ENCODE results near the gene POU2F1. TPM values are rescaled to one million over a fixed set of nuclear protein-coding genes. Genes with fewer than 3 reads are reported as not detected.

The POU2F1 gene
- total RNA-seq, 1 experiment from 2014 or later = 11.6 TPM

DNA sequence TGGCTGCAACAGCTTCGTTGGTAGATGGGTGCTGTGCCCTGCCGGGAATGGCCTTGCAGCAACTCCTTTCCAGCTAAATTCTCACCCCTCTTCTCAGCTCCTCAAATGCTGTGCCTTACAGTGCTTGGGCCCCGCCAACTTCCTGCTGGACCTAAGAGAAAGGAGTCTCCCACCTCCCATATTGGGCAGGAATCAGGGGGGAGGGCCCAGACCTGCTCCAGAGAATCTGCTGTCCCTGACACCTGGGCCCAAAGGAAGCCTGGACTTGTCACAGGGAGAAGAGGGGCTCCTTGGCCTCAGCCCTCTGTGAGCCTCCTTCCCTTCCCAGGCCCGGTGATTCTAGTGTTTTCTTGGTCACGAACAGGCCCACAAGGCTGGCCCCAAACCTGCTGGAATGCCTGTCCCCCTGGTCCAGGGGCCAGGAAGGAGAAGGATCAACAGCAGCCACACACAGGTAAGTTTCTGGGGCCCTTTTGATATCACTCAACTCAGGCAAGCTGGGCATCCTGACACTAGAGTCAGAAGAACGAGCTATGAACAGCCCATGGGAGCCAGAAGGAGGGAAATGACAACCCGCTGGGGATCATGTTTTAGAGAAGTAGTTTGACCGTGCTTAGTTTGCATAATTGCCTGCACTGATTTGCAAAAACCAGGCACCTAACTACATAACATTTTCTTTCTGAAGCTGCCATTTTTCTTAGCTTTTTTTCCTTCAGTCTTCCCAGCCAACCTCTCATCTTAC lies 211.4 kb downstream of the POU2F1 start:
- POLR2A ChIA-PET = interaction anchor here (1.2 kb wide), 1 partner anchor 155 kb away, joined by 6 read pairs; no protein-coding TSS in a partner anchor
- TF ChIP-seq, protein P1, sequence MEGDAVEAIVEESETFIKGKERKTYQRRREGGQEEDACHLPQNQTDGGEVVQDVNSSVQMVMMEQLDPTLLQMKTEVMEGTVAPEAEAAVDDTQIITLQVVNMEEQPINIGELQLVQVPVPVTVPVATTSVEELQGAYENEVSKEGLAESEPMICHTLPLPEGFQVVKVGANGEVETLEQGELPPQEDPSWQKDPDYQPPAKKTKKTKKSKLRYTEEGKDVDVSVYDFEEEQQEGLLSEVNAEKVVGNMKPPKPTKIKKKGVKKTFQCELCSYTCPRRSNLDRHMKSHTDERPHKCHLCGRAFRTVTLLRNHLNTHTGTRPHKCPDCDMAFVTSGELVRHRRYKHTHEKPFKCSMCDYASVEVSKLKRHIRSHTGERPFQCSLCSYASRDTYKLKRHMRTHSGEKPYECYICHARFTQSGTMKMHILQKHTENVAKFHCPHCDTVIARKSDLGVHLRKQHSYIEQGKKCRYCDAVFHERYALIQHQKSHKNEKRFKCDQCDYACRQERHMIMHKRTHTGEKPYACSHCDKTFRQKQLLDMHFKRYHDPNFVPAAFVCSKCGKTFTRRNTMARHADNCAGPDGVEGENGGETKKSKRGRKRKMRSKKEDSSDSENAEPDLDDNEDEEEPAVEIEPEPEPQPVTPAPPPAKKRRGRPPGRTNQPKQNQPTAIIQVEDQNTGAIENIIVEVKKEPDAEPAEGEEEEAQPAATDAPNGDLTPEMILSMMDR (IDR thresholded peaks at IDR 0.05; ENCODE audit: unreplicated experiment) = no peak
- CTCF ChIA-PET = interaction anchor here (0.6 to 12.9 kb wide), 7 partner anchors 10 to 365 kb away, joined by 3 to 105 read pairs (median 3); no protein-coding TSS in a partner anchor
- H3K4me3 Mint-ChIP-seq (ENCODE audit: unreplicated experiment) = no peak overlapping the region
- H3K27me3 Mint-ChIP-seq (ENCODE audit: insufficient read depth, unreplicated experiment) = no peaks in the 10 kb centered on the region
- no TSS peak for BruUV-seq (replicated peaks)
- no peaks in the 10 kb centered on the region for H3K36me3 Mint-ChIP-seq (ENCODE audit: insufficient read depth, unreplicated experiment)
- intact Hi-C loops (cut with micrococcal nuclease) = no loop called here
- no peak overlapping the region for H3K27ac Mint-ChIP-seq (ENCODE audit: low read depth, unreplicated experiment)
- H3K4me1 Mint-ChIP-seq (ENCODE audit: insufficient read depth, unreplicated experiment) = no peaks in the 10 kb centered on the region
- DNase-seq (ENCODE audit: unreplicated experiment) = no peak
- H3K9me3 Mint-ChIP-seq (ENCODE audit: unreplicated experiment) = no peaks in the 10 kb centered on the region

DNA sequence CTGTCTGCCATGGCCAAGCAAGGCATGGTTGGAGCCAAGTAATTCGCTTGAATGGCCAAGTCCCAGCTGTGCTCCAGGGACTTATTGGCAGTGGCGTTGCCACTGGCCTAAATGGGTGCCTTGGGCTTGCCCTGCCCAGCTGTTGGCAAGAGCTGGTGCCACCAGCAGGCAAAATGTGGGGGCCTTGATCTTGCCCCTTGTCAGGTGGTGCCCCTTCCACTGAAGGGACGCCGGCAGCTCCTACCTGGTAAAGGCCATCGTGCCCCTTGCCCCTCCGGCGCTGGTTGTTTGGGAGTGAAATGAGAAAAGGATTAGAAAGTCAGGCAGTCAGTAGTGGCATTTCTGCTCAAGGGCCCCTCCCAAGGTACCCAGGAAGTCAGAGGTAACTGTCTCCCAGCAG lies 212.1 kb downstream of the POU2F1 start:
- no peaks in the 10 kb centered on the region for H3K27me3 Mint-ChIP-seq (ENCODE audit: insufficient read depth, unreplicated experiment)
- H3K4me1 Mint-ChIP-seq (ENCODE audit: insufficient read depth, unreplicated experiment) = no peaks in the 10 kb centered on the region
- TF ChIP-seq, protein P1 (IDR thresholded peaks at IDR 0.05; ENCODE audit: unreplicated experiment) = no peak
- ChIA-PET CTCF (interaction anchor here (1.0 to 12.9 kb wide), 3 partner anchors 8 to 100 kb away, joined by 3 to 105 read pairs (median 3); no protein-coding TSS in a partner anchor), POLR2A (no interaction called here)
- H3K4me3 Mint-ChIP-seq (ENCODE audit: unreplicated experiment) = no peak overlapping the region
- no TSS peak for BruUV-seq (replicated peaks)
- H3K9me3 Mint-ChIP-seq (ENCODE audit: unreplicated experiment) = no peaks in the 10 kb centered on the region
- DNase-seq (ENCODE audit: unreplicated experiment) = no peak
- no peaks in the 10 kb centered on the region for H3K36me3 Mint-ChIP-seq (ENCODE audit: insufficient read depth, unreplicated experiment)
- no peak overlapping the region for H3K27ac Mint-ChIP-seq (ENCODE audit: low read depth, unreplicated experiment)
- intact Hi-C loops (cut with micrococcal nuclease) = no loop called here

DNA sequence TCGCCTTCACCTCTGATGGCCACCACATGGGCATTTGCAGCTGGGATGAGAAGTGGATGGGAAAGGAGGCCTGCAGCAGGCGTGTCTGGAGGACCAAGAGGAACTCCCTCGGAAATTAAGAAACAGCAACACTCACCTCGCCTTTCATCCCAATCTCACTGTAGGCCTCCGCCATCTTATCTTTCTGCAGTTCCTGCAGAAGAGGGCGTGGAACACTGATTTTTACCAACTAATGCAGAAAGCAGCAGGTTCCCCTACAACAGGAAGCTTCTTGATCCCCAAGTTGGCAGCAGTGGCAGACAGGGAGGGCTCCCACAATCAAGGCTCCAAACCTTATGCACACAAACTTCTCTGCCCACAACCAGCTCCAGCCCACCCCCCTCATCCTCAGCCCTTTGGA lies 213.2 kb downstream of the POU2F1 start:
- ChIA-PET POLR2A (no interaction called here), CTCF (interaction anchor here (0.6 to 12.9 kb wide), 2 partner anchors 8 to 367 kb away, joined by 3 to 105 read pairs; no protein-coding TSS in a partner anchor)
- Mint-ChIP-seq H3K36me3 (ENCODE audit: insufficient read depth, unreplicated experiment) (no peaks in the 10 kb centered on the region), H3K4me1 (ENCODE audit: insufficient read depth, unreplicated experiment) (no peaks in the 10 kb centered on the region), H3K27ac (ENCODE audit: low read depth, unreplicated experiment) (no peak overlapping the region), H3K27me3 (ENCODE audit: insufficient read depth, unreplicated experiment) (peaks cover under 1% of the 10 kb centered on the region), H3K4me3 (ENCODE audit: unreplicated experiment) (no peak overlapping the region), H3K9me3 (ENCODE audit: unreplicated experiment) (no peaks in the 10 kb centered on the region)
- DNase-seq (ENCODE audit: unreplicated experiment) = no peak
- TF ChIP-seq, protein P1 (IDR thresholded peaks at IDR 0.05; ENCODE audit: unreplicated experiment) = no peak
- intact Hi-C loops (cut with micrococcal nuclease) = no loop called here
- BruUV-seq (replicated peaks) = no TSS peak

DNA sequence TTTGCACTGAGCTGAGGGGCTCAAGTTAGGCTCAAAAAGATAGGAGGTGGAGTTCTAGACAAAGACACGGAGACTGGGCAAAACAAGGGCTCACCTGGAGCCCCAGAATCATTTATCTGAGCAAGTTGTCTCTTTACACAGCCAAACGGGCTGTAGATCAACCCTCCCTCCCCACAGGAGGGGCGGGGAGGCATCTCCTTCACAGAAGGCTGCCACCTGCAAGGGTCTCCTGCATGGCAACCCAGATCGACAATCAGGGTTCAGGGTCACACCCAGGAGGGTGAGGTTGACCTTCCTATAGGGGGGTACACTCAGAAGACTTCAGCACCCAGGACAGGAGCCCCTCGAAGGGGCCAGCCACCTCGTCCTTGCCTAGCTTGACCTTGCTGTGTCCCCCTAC lies 213.6 kb downstream of the POU2F1 start:
- intact Hi-C loops (cut with micrococcal nuclease) = no loop called here

More for the DNA sequence above, 213.6 kb downstream of the POU2F1 start:
- no peak for DNase-seq (ENCODE audit: unreplicated experiment)
- H3K4me1 Mint-ChIP-seq (ENCODE audit: insufficient read depth, unreplicated experiment) = no peaks in the 10 kb centered on the region
- no peak overlapping the region for H3K4me3 Mint-ChIP-seq (ENCODE audit: unreplicated experiment)
- TF ChIP-seq, protein P1 (IDR thresholded peaks at IDR 0.05; ENCODE audit: unreplicated experiment) = no peak
- peaks cover 5% of the 10 kb centered on the region for H3K27me3 Mint-ChIP-seq (ENCODE audit: insufficient read depth, unreplicated experiment)
- no peaks in the 10 kb centered on the region for H3K36me3 Mint-ChIP-seq (ENCODE audit: insufficient read depth, unreplicated experiment)
- BruUV-seq (replicated peaks) = no TSS peak
- no peak overlapping the region for H3K27ac Mint-ChIP-seq (ENCODE audit: low read depth, unreplicated experiment)
- ChIA-PET CTCF (interaction anchor here (0.6 to 12.9 kb wide), 2 partner anchors 8 to 367 kb away, joined by 3 to 105 read pairs; no protein-coding TSS in a partner anchor), POLR2A (no interaction called here)
- H3K9me3 Mint-ChIP-seq (ENCODE audit: unreplicated experiment) = no peaks in the 10 kb centered on the region
